Astrocyte of the hippocampus (primary cell): ENCODE results near the gene CCDC85C.

Experiments used
- DNase-seq: peaks from one replicate; pipeline ENCODE4 v3.0.0; 2011; ENCODE audit warnings: low read depth, low spot score

CCDC85C gene

DNA sequence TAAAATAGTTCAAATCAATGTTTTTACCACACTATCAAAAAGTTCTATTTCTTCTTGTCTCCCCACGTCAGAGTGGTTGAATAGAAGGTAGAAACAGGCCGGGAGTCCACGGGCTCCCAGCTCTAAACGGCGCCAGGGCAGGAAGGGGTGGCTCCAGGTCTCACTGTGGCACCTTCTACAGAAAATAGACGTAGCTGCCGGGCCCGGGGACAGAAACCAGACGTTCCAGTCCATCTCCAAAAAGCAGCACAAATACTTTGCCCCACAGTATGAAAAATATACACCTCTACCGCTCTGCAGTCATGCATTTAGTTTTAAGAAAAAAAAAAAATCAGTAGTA, 91.9 kb downstream of the CCDC85C start:
- no peak for DNase-seq

DNA sequence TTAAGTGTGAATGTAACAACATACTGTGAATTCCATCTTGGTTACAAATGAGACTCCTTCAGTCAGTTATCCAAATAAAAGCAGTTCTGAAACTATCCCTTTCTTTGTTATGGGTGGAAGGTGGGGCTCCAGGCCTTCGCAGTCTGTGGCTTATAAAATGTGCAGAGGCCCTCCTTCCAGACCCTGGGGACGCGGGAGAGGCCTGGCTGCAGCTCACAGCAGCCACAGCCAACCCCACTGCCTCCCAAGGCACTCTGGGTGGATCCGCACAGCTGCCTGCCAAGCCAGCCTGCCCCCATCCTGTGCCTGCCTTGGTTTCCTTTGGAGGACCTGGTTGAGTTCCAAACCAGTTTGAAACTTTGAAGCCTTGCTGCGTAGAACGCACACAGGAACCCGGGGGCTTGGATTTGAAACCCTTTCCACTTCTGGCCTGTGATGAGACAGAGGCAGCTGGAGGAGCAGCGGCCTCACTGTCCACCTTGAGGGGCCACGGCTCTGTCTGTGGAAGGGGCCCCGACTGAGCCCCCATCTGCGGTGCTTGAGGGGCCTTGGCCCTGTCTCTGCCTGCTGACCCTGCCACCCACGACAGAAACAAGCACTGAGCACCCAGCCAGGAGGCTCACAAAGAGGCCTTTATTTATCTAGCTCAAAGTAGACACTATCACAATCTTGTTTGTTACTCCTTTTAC, 92.4 kb downstream of the CCDC85C start:
- peak; percentile 75 for DNase-seq

DNA sequence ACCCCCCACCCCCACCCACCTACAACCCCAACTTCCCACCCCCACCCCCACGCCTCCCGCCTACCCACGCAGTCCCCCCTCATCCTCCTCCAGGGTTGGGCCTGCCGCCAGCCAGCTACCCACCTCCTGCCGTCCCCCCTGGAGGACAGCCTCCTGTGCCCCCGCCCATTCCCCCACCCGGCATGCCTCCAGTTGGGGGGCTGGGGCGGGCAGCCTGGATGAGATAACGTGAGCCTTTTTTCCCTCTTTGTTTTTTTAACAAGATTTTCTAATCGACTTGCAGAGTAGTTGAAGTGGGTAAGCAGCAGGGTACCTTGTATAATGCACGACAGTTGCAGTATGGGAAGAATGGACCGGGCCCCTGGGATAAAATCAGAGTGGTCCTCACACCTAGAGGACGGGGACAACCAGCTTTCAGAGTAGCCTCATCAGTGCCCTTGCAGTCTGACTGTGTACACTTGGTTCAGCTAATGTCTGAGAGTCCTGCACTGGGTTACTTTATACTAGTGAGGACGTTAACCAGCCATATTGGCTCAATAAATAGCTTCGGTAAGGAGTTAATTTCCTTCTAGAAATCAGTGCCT, 93.4 kb downstream of the CCDC85C start:
- no peak for DNase-seq

GRCh38 chr14:99509871-99510555, 94.0 kb downstream of the CCDC85C start:
- no peak for DNase-seq

- DNase-seq = no peak
These were observed 94.9 kb downstream of the CCDC85C start for GRCh38 chr14:99508896-99509629.

DNA sequence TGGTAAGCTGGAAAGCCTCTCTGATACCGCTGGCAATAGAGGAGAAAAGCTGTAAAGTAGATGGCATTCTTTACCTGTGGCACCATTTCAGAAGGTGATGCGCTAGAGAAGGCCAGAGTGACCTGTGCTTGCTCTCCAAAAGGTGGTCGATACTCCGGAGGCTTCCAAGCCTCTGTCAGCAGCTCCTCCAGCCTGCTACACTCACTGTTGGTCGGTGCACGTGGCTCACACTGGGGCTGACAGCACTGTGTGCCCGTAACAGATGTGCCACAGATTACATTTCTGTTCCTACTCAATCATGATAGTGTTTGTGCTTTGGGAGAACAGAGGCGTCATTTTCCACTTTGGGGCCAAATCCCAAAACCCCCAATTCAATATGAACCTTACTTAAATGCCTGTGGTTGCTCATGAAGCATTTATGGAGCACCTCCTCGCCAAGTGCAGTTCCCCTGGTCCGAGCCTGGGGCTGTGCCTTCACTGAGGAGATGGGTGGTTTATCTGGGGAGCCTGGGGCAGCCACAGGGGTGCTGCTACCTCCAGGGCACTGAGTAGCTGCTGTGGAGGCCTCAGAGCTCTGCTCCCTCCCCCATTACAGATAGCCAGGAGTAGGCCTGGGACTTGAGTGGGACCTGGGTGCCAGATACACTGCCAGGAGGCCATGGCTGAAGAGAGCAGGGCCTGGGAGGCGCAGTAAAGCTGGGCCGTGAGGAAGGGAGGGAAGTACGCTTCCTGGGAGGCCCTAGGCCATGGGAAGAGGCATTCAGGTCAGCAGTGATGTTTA, 96.0 kb downstream of the CCDC85C start:
- DNase-seq = no peak

DNA sequence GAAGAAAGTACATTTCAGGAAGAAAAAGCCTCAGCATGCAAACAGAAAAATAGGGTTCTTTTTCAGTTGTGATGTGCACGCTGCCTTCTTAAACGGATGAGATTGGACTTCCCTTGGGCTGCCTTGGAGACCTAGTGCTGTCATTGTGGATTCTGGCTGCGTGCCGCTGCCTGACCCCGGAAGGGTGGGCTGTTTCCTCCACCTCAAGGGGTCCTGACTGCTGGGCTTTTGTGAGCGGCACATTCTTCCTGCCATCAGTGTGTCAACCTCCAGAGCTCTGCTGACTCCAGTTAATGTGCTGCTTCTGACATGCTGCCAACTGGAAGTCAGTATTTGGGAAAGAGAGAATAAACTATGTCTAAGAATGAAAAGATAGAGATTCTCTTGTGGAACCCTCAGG, 97.7 kb downstream of the CCDC85C start:
- no peak for DNase-seq

GRCh38 chr14:99505089-99505488, 98.9 kb downstream of the CCDC85C start:
- DNase-seq = no peak

DNA sequence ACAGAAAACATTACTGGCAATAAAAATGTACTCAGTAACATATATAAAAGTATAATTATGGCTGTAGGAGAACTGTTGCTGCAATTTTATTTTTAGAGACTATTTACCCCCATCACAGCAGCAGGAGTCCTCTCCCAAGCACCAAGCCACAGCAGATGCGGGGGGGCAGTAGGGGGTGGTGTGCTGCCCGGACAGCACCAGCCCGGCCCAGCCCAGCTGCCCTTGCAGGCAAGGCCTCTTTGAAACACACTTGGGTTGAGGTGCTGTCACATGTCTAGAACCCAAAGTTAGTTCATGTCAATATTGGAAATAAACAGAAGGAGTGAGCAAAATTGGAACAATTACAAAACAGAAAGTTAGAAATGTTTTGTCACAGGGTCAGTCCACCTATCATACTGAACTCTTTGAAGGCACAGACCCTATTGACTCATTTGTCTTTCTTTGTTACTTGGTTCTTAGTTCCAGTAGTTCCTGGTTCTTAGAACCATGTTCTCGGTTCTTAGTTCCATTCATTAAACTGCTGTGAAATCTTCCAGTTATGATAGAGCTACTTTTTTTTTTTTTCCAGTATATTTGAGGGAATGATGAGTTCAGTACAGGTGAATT, 100.1 kb downstream of the CCDC85C start:
- no peak for DNase-seq

- DNase-seq = no peak
These were observed 101.0 kb downstream of the CCDC85C start for GRCh38 chr14:99502989-99503421.

DNA sequence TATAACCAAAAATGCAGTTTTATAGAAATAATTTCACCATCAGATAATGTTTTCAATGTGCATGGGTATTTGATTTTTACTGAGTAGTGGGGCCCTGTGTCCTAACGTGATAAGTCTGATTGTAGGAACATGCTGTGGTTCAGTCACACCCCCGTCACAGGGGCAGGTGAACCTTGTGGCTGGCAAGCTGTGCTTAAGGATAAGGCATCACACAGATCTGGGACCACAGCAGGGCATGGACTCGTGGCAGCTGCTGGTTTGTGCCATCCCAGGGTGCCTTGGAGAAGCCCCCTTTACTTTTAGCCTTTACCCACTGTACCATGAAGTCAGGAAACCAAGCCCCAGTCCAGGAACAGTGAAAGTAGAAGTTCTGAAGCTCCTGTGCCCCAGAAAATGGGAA, 106.1 kb downstream of the CCDC85C start:
- DNase-seq = no peak

- DNase-seq = no peak
These were observed 106.7 kb downstream of the CCDC85C start for GRCh38 chr14:99497341-99497740.

- DNase-seq = no peak
These were observed 119.9 kb downstream of the CCDC85C start for GRCh38 chr14:99484106-99484505.

- DNase-seq = peak; percentile 43
These were observed 122.3 kb downstream of the CCDC85C start for GRCh38 chr14:99481745-99482099.

- peak; percentile 100 for DNase-seq
These were observed 122.9 kb downstream of the CCDC85C start, which contains the start of gene CCNK for GRCh38 chr14:99480917-99481744. TSS of gene CCNK (plus strand) at chr14:99481409. CDS start at chr14:99492678, 11,269 bp downstream.

DNA sequence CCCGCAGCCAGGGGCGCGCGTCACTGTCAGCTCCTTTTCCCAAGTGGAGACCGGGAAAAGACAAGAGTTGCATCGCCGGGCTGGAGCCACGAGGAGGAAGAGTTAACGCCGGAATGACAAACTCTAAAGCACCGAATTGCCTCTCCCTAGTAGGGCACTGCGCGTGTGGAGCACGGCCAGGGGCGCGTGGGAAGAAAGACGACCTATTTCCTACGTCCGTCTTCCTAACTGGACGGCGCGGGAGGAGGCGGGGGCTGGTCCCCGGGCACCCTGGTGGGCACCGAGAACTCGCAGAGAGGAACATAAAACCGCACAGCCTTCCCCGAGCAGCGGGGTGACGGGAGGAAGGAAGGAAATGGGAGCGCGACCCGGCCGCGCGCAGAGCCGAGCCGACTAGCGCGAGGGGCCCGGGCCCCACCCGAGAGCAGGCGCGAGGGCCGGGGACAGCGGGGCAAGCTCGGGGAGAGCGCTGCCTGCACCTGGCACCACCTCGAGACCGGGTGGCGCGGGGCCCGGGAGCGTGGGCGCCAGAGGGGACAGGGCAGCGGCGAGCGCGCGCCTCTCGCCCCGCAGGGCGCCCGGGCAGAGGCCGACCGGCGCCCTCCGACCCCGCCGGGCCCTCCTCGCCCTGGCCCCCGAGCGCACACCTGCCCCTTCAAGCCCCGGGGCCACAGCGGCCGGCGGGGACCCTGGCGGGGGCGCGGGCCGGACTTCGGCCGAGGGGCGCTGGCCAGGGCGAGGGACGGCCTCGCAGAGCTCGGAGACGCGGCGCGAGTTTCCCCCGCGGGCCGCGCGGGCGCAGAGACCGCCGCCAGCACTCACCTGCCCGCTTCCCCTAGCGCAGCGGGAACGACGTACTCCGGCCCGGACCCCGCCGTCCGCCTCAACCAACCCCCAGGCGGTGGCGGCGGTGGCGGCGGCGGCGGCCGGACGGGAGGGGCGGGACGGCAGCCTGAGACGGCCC, 123.8 kb downstream of the CCDC85C start, which contains the start of gene SETD3:
SETD3 (minus strand) TSS at position 954 of the 964 bp plus-strand sequence. CDS start 15,054 bp downstream, outside the sequence.
- peak; percentile 69 for DNase-seq

DNA sequence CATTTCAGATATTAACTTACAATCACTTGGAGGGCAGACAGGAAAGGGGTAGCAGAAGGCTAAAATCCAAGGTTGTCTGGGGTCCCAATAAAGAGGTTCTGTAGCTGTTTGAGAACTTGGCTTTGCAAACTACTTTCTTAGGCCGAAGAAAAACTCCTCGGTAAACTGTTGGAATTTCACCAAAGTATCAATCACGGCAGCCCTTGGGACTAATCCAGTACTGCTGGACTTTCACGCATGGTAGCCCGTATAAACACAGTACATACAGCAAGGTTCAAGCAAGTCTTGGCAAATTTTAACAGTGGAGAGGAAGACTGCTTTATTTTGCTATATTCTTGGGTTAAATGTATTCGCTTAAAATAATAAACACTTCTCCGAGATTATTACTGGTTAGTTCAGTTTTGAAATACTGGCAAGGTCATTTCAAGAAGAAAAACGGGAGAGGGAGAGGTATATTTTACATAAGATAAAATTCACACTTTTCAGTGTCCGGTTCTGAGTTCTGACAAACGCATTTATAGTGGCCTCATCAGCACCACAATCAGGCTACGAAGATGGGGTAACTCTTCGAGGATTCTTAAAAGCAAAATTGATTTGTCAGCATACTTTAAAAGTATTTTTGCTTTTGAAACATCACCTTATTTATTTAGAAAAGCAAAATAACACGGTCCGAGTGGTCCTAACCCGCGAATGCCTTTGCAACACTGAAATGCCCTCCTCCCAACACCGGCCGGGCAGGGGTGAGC, 124.7 kb downstream of the CCDC85C start:
- peak; percentile 58 for DNase-seq

DNA sequence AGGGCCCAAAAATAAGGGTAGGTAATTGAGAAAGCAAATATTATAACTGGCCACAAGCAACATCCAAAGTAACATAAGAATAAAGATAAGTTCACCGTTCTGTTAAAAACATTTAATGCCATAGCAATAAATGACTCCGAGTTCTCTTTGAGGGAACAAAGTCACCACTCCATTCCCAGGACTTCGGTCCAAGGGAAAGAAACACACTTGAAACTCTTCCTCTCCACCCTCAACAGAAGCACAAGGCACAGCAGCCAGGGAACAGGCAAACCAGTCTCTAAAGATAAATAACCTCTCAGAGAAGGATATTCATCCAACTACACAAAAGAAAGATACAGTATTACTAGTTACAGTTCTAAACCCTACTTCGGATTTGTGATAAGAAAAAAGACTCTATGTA, 125.9 kb downstream of the CCDC85C start:
- no peak for DNase-seq
